ENCODE measurements around the gene FAHD2A.

- TF ChIP-seq CTCF (IDR thresholded peaks at IDR 0.05; ENCODE audit: low read depth, low read length) (peak; percentile 32), MYC (IDR thresholded peaks at IDR 0.05; ENCODE audit: low read depth, low read length) (no peak)
Measured at GRCh38 chr2:95379371-95379831, 23.1 kb upstream of the FAHD2A start.
